GM12878 (cell line): ENCODE data around the gene FBLIM1. TPM values are rescaled to one million over a fixed set of nuclear protein-coding genes. Genes with fewer than 3 reads are reported as not detected.
A peak's percentile ranks its signal among the peaks of the same experiment; 100 is the strongest.

ENCODE experiments used
- ATAC-seq: fragments of 200-7000 bp; cut with Tn5 transposase; 3 replicates; pipeline ENCODE4 v1.9.1; 2020; ENCODE audit warnings: mild to moderate bottlenecking, moderate library complexity
- BruUV-seq: library from RNA; stranded (reverse); fragments of 400-500 nt; replicated peaks from 2 replicates; lab custom pipeline; 2021; lab: Mats Ljungman, UMichigan
- CTCF ChIA-PET: fragments of 300-600 bp; sonication (Branson Sonifier 250); formaldehyde crosslinking; extraction: SDS; loops from one replicate; lab custom pipeline; 2021; ENCODE audit warnings: inconsistent platforms; lab: Yijun Ruan, JAX
- POLR2A ChIA-PET: fragments of 350-600 bp; formaldehyde crosslinking; extraction: SDS; loops from one replicate; lab custom pipeline; 2021; ENCODE audit warnings: inconsistent platforms; lab: Charles Lee
- RAD21 ChIA-PET: fragments of 300-600 bp; sonication (Branson Sonifier 250); formaldehyde crosslinking; loops from one replicate; lab custom pipeline; 2023; ENCODE audit warnings: antibody characterized with exemption; ENCODE audit not compliant: unreplicated experiment; lab: Charles Lee
- SMC1A ChIA-PET: fragments of 300-600 bp; sonication (Branson Sonifier 250); formaldehyde crosslinking; loops from one replicate; lab custom pipeline; 2023; ENCODE audit not compliant: unreplicated experiment, uncharacterized antibody; lab: Charles Lee
- DNase-seq: peaks from one replicate; pipeline ENCODE4 v3.0.0-alpha.2; 2011; ENCODE audit warnings: low read depth, low spot score
- FAIRE-seq: peaks from 3 replicates; lab custom pipeline; 2011; peaks lifted over from hg19 to GRCh38; lab: Jason Lieb, UNC
- H2AFZ ChIP-seq: 2 replicates; pipeline ENCODE4 v1.6.0; 2011; ENCODE audit warnings: low read depth, low read length, control low read depth; ENCODE audit not compliant: control insufficient read depth
- H3K27ac ChIP-seq: 2 replicates; pipeline ENCODE4 v1.5.1; 2011; ENCODE audit warnings: control low read depth; ENCODE audit not compliant: control insufficient read depth, insufficient read depth
- H3K27me3 ChIP-seq, 2 experiments: replicated peaks in 1 of 2; 2 replicates each; pipeline versions ENCODE4 v1.6.0 to v1.6.1; 2011; ENCODE audit warnings: low read length in 1 of 2; ENCODE audit not compliant: control insufficient read depth in 2 of 2, insufficient read depth in 2 of 2
- H3K36me3 ChIP-seq, 2 experiments: 2 replicates each; pipeline ENCODE4 v1.5.1; 2011; ENCODE audit warnings: low read length in 1 of 2; ENCODE audit not compliant: control insufficient read depth in 2 of 2, insufficient read depth in 2 of 2
- H3K4me1 ChIP-seq: 2 replicates; pipeline ENCODE4 v1.6.1; 2011; ENCODE audit warnings: mild to moderate bottlenecking, low read length, moderate library complexity, mixed read lengths; ENCODE audit not compliant: control insufficient read depth, insufficient read depth
- H3K4me2 ChIP-seq: 2 replicates; pipeline ENCODE4 v1.6.0; 2011; ENCODE audit warnings: control low read depth; ENCODE audit not compliant: control insufficient read depth, insufficient read depth
- H3K4me3 ChIP-seq: fragments of 200-600 bp; sonication (generic); 2 replicates; pipeline ENCODE4 v1.5.1; 2016
- H3K79me2 ChIP-seq: 2 replicates; pipeline ENCODE4 v1.6.0; 2011; ENCODE audit warnings: low read length; ENCODE audit not compliant: control insufficient read depth, insufficient read depth
- H3K9ac ChIP-seq: 2 replicates; pipeline ENCODE4 v1.8.0; 2011; ENCODE audit warnings: low read length, control low read depth, mixed read lengths; ENCODE audit not compliant: control insufficient read depth, insufficient read depth
- H3K9me3 ChIP-seq: replicated peaks from 3 replicates; pipeline ENCODE4 v1.5.1; 2011; ENCODE audit warnings: mild to moderate bottlenecking, low read length; ENCODE audit not compliant: control insufficient read depth, insufficient read depth
- H4K20me1 ChIP-seq: 2 replicates; pipeline ENCODE4 v1.6.0; 2011; ENCODE audit not compliant: control insufficient read depth, insufficient read depth
- CBFB ChIP-seq: IDR thresholded peaks from 2 replicates; pipeline ENCODE4 v1.6.1; 2016; ENCODE audit warnings: antibody characterized with exemption, low read depth
- FOXM1 ChIP-seq: IDR thresholded peaks from 2 replicates; pipeline ENCODE4 v1.6.1; 2012; ENCODE audit warnings: low read depth, mild to moderate bottlenecking, inconsistent platforms, low read length, moderate library complexity
- NFYA ChIP-seq: IDR thresholded peaks from 2 replicates; pipeline ENCODE4 v1.6.1; 2011; ENCODE audit warnings: low read depth, mild to moderate bottlenecking, low read length, improper control_type of control experiment, borderline replicate concordance
- NR2F1 ChIP-seq: fragments of 450-650 bp; conservative IDR thresholded peaks from 2 replicates; pipeline ENCODE4 v1.6.1; 2017; ENCODE audit warnings: mild to moderate bottlenecking
- WRNIP1 ChIP-seq: IDR thresholded peaks from 2 replicates; pipeline ENCODE4 v1.6.1; 2011; ENCODE audit warnings: low read depth, low read length, improper control_type of control experiment, borderline replicate concordance
- ZNF24 ChIP-seq: fragments of 450-650 bp; IDR thresholded peaks from 2 replicates; pipeline ENCODE4 v1.6.1; 2017; ENCODE audit warnings: antibody characterized with exemption, mild to moderate bottlenecking
- WGBS: methylation state at CpG from one replicate; pipeline ENCODE4 v1.1.6; 2016; ENCODE audit warnings: low lambda C conversion rate; ENCODE audit not compliant: insufficient replicate concordance, insufficient coverage; ENCODE audit errors: missing lambda C conversion rate; 5-methylcytosine and 5-hydroxymethylcytosine counted together
- in situ Hi-C: fragments of 300-500 bp; cut with MboI; formaldehyde crosslinking; loops from 9 replicates; pipeline ENCODE4 v1.14.3; 2018; ENCODE audit warnings: mixed read lengths
- intact Hi-C: fragments of 100-400 bp; cut with micrococcal nuclease; formaldehyde crosslinking; loops from one replicate; pipeline ENCODE4 v1.14.2; 2022; ENCODE audit not compliant: unreplicated experiment
- polyA plus RNA-seq, 11 experiments: library from polyadenylated mRNA; depleted of rRNA in 4 of 11; unstranded in 6 of 11; stranded (reverse) in 5 of 11; fragments of >200 nt; fragmentation: Nextera tagmentation in 4 of 11; fragmentation: Illumina TruSeq in 1 of 11; extraction: Ambion mirVana in 4 of 11; extraction: Trizol in 1 of 11; gene quantifications; 1 replicate in 1 of 11; 2 replicates in 10 of 11; pipeline versions ENCODE4 v1.2.1 to v1.2.3, GENCODE V29; 2011 to 2016; ENCODE audit warnings: inconsistent platforms in 2 of 11, missing spikeins in 2 of 11, low read depth in 1 of 11
- total RNA-seq, 4 experiments: library from RNA; depleted of rRNA in 3 of 4; stranded (reverse); fragments of >200 nt in 3 of 4; fragmentation: Illumina TruSeq in 1 of 4; extraction: Trizol in 1 of 4; gene quantifications; 2 replicates each; pipeline versions ENCODE4 v1.2.1 to v1.2.3, GENCODE V29; 2013 to 2021
- TF ChIP-seq, protein P1 (sequence below): IDR thresholded peaks from 2 replicates; pipeline ENCODE4 v1.6.1; 2012; ENCODE audit warnings: improper control_type of control experiment, low read depth, low read length; ENCODE audit not compliant: insufficient replicate concordance

Gene FBLIM1
- total and polyA plus RNA-seq, 10 of the 15 experiments (the other 5 are each of a cell fraction or from before 2014, with no cell fraction given): 0.03 to 0.13 TPM; not detected in 8

DNA sequence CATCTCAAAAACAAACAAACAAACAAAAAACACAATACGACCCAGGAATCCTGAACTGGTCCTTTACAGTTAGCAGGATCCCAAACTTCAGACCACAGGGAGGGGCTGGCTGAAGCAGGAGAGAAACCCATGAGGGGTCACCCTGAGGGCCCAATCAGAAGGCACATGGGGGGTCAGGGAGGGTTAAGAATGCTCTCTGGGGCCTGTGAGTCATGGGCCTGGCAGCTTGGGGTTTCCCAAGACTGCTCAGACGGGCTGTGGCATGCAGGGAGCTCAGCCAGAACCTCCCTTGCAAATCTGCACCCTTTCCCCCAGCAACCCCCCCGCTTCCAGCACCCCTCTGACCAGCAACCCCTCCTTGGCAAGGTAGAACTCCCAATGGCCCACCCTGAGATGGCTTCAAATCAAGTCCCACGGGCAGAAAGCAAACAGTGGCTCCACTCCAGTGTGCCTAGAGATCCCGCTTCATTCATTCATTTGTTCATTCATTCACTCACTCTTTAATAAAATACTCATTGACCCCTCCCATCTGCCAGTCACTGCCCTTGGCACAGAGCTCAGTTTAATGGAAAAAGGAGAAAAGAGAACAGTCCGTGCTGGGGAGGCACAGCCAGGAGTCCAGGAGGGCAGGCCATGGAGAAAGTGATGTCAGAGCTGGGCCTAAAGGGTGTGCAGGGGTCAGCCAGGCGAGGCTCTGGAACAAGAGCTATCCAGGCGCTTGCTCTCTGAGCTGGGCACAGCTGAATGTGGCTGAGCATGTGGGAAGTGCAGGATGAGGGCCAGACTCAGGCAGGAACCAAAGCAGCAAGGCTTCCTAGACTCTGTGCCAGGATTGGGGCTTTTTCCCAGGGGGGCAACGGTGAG is 40.6 kb downstream of the FBLIM1 start:
- Histone ChIP-seq H3K27ac (no peak overlapping the region), H3K27me3 (no peaks in the 10 kb centered on the region), H3K4me1 (no peaks in the 10 kb centered on the region), H3K4me3 (no peak overlapping the region), H3K9ac (no peak overlapping the region), H4K20me1 (no peaks in the 10 kb centered on the region), H3K4me2 (no peak overlapping the region), H3K79me2 (no peaks in the 10 kb centered on the region), H3K36me3 (no peaks in the 10 kb centered on the region), H3K9me3 (no peaks in the 10 kb centered on the region), H2AFZ (no peak overlapping the region)
- ChIA-PET RAD21 (interaction anchor here (0.8 to 1.5 kb wide), 3 partner anchors 9 to 208 kb away, joined by 3 to 6 read pairs (median 4); no protein-coding TSS in a partner anchor), CTCF (interaction anchor here (0.6 to 1.7 kb wide), 3 partner anchors 10 to 211 kb away, joined by 3 to 5 read pairs (median 4); no protein-coding TSS in a partner anchor), POLR2A (interaction anchor here (0.6 kb wide), 1 partner anchor 226 kb away, joined by 5 read pairs; no protein-coding TSS in a partner anchor), SMC1A (interaction anchor here (0.6 to 2.0 kb wide), 4 partner anchors 16 to 259 kb away, joined by 3 to 10 read pairs (median 4); no protein-coding TSS in a partner anchor)
- intact Hi-C loops (no loop called here), in situ Hi-C loops (loop anchor here (5.0 kb wide), 1 partner anchor 52 kb away; no protein-coding TSS in a partner anchor)
- no TSS peak for BruUV-seq
- ATAC-seq (peak; percentile 89), FAIRE-seq (no peak), DNase-seq (no peak)
- no peak for TF ChIP-seq FOXM1
- TF ChIP-seq WRNIP1: no peak
- TF ChIP-seq CBFB: no peak
- TF ChIP-seq, protein P1, sequence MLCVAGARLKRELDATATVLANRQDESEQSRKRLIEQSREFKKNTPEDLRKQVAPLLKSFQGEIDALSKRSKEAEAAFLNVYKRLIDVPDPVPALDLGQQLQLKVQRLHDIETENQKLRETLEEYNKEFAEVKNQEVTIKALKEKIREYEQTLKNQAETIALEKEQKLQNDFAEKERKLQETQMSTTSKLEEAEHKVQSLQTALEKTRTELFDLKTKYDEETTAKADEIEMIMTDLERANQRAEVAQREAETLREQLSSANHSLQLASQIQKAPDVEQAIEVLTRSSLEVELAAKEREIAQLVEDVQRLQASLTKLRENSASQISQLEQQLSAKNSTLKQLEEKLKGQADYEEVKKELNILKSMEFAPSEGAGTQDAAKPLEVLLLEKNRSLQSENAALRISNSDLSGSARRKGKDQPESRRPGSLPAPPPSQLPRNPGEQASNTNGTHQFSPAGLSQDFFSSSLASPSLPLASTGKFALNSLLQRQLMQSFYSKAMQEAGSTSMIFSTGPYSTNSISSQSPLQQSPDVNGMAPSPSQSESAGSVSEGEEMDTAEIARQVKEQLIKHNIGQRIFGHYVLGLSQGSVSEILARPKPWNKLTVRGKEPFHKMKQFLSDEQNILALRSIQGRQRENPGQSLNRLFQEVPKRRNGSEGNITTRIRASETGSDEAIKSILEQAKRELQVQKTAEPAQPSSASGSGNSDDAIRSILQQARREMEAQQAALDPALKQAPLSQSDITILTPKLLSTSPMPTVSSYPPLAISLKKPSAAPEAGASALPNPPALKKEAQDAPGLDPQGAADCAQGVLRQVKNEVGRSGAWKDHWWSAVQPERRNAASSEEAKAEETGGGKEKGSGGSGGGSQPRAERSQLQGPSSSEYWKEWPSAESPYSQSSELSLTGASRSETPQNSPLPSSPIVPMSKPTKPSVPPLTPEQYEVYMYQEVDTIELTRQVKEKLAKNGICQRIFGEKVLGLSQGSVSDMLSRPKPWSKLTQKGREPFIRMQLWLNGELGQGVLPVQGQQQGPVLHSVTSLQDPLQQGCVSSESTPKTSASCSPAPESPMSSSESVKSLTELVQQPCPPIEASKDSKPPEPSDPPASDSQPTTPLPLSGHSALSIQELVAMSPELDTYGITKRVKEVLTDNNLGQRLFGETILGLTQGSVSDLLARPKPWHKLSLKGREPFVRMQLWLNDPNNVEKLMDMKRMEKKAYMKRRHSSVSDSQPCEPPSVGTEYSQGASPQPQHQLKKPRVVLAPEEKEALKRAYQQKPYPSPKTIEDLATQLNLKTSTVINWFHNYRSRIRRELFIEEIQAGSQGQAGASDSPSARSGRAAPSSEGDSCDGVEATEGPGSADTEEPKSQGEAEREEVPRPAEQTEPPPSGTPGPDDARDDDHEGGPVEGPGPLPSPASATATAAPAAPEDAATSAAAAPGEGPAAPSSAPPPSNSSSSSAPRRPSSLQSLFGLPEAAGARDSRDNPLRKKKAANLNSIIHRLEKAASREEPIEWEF: no peak
- TF ChIP-seq NR2F1: 0 out of 2 replicates have a peak, but pooled peaks have one; percentile 34
- TF ChIP-seq ZNF24: peak; percentile 90
- no peak for TF ChIP-seq NFYA
- 21% methylated on average over 9 of the region's 9 CpGs for WGBS
